ENCODE results near the gene NPR3. TPM values are rescaled to one million over a fixed set of nuclear protein-coding genes. Genes with fewer than 3 reads are reported as not detected.
A peak's percentile ranks its signal among the peaks of the same experiment; 100 is the strongest.

NPR3 gene
- total RNA-seq, 1 experiment from 2014 or later = not detected

DNA sequence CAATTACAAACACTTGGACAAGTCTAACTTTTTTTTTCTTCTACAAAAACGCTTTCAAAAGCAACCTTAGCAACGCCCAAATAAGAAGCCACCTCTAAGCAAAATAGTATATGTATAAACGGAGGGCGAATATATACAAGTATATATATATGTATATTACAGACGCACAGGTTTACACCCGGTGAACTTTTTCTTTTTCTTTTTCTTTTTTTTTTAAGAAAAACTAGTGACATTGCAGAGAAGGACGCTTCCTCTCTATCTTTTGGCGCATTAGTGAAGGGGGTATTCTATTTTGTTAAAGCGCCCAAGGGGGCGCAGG is 200 bp downstream of the NPR3 start:
- H3K9ac ChIP-seq (ENCODE audit: extremely low read depth, insufficient read length, low read length) = no peak overlapping the region
- no peak overlapping the region for H3K27ac ChIP-seq (ENCODE audit: insufficient read length, low read depth, low read length)
- no peak overlapping the region for H2BK5ac ChIP-seq (ENCODE audit: insufficient read length, low read length)
- DNase-seq = no peak
- no peak overlapping the region for H4K91ac ChIP-seq (ENCODE audit: insufficient read length, low read depth, low read length)
- H3K14ac ChIP-seq (ENCODE audit: insufficient read depth, low read length) = no peak overlapping the region
- Mint-ChIP-seq H3K4me1 (peaks cover 34 to 41% of the 10 kb centered on the region in 2 experiments), H3K9me3 (peaks cover 4 to 6% of the 10 kb centered on the region in 2 experiments; a peak in 3 of 5 replicates), H3K27me3 (ENCODE audit: low read depth) (peaks cover 83% of the 10 kb centered on the region), H3K27ac (no peak overlapping the region), H3K36me3 (ENCODE audit: insufficient read depth in 1 of 3, low read depth in 3 of 3) (no peaks in the 10 kb centered on the region; a peak in 1 of 7 replicates), H3K4me3 (peak overlapping the region; percentile 39 to 85)
- no peak overlapping the region for H3K56ac ChIP-seq (ENCODE audit: insufficient read length, low read depth, low read length)
- no peak overlapping the region for H2AFZ ChIP-seq (ENCODE audit: low read length)
- H3K79me1 ChIP-seq (ENCODE audit: insufficient read depth, low read depth, low read length, poor library complexity, severe bottlenecking) = no peaks in the 10 kb centered on the region
- no peaks in the 10 kb centered on the region for H4K20me1 ChIP-seq (ENCODE audit: control insufficient read depth, insufficient read depth, insufficient read length)
- H3K23ac ChIP-seq (ENCODE audit: insufficient read length, low read depth, low read length) = no peak overlapping the region
- H4K8ac ChIP-seq (replicated peaks; ENCODE audit: insufficient read length, low read depth, low read length) = no peak overlapping the region
- no peaks in the 10 kb centered on the region for H3K9me3 ChIP-seq (ENCODE audit: control insufficient read depth, low read depth, low read length)
- no peaks in the 10 kb centered on the region for H3K4me1 ChIP-seq (ENCODE audit: insufficient read depth, low read length)
- H2BK12ac ChIP-seq (ENCODE audit: insufficient read length, low read depth, low read length) = no peak overlapping the region
- TF ChIP-seq, protein P1, sequence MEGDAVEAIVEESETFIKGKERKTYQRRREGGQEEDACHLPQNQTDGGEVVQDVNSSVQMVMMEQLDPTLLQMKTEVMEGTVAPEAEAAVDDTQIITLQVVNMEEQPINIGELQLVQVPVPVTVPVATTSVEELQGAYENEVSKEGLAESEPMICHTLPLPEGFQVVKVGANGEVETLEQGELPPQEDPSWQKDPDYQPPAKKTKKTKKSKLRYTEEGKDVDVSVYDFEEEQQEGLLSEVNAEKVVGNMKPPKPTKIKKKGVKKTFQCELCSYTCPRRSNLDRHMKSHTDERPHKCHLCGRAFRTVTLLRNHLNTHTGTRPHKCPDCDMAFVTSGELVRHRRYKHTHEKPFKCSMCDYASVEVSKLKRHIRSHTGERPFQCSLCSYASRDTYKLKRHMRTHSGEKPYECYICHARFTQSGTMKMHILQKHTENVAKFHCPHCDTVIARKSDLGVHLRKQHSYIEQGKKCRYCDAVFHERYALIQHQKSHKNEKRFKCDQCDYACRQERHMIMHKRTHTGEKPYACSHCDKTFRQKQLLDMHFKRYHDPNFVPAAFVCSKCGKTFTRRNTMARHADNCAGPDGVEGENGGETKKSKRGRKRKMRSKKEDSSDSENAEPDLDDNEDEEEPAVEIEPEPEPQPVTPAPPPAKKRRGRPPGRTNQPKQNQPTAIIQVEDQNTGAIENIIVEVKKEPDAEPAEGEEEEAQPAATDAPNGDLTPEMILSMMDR (conservative IDR thresholded peaks at IDR 0.05) = no peak
- H3K18ac ChIP-seq (ENCODE audit: insufficient read length, low read depth, low read length) = no peak overlapping the region
- peak overlapping the region; percentile 85 for H3K4me2 ChIP-seq (ENCODE audit: insufficient read depth, insufficient read length, low read length)
- no peak overlapping the region for H3T11ph ChIP-seq (ENCODE audit: low read length)
- H3K23me2 ChIP-seq (ENCODE audit: insufficient read length, low read depth, low read length, poor library complexity, severe bottlenecking) = peaks cover 23% of the 10 kb centered on the region
- H3K79me2 ChIP-seq (ENCODE audit: insufficient read depth, low read length) = no peaks in the 10 kb centered on the region
- no CpG with 5 or more reads among the region's 10 CpGs for WGBS (ENCODE audit: extremely low coverage, insufficient read length, low lambda C conversion rate)
- H2BK15ac ChIP-seq (ENCODE audit: low read depth, low read length) = no peak overlapping the region
- peaks cover 61% of the 10 kb centered on the region for H3K27me3 ChIP-seq (ENCODE audit: insufficient read depth, low read length)
- H3K4ac ChIP-seq (ENCODE audit: low read depth, low read length) = no peak overlapping the region
- no peak overlapping the region for H2BK120ac ChIP-seq (ENCODE audit: low read depth, low read length, poor library complexity, severe bottlenecking)
- H2AK5ac ChIP-seq (ENCODE audit: insufficient read length, low read length) = no peak overlapping the region
- H2BK20ac ChIP-seq (ENCODE audit: low read depth, low read length, poor library complexity, severe bottlenecking) = no peak overlapping the region
- H4K5ac ChIP-seq (ENCODE audit: insufficient read length, low read depth, low read length) = no peak overlapping the region

Data from H9 (cell line).